Epidermal melanocyte (primary cell): ENCODE measurements around the gene MORN1.
A peak's percentile ranks its signal among the peaks of the same experiment; 100 is the strongest.
"Not testable (repeated sequence)": the region's sequence is repeated elsewhere in the genome, so short reads cannot be mapped to it uniquely, and the experiment has no call there.

Experiments used
- DNase-seq: peaks from one replicate; pipeline ENCODE4 v3.0.0; 2011; ENCODE audit warnings: low spot score; ENCODE audit not compliant: insufficient read length

Gene MORN1

DNA sequence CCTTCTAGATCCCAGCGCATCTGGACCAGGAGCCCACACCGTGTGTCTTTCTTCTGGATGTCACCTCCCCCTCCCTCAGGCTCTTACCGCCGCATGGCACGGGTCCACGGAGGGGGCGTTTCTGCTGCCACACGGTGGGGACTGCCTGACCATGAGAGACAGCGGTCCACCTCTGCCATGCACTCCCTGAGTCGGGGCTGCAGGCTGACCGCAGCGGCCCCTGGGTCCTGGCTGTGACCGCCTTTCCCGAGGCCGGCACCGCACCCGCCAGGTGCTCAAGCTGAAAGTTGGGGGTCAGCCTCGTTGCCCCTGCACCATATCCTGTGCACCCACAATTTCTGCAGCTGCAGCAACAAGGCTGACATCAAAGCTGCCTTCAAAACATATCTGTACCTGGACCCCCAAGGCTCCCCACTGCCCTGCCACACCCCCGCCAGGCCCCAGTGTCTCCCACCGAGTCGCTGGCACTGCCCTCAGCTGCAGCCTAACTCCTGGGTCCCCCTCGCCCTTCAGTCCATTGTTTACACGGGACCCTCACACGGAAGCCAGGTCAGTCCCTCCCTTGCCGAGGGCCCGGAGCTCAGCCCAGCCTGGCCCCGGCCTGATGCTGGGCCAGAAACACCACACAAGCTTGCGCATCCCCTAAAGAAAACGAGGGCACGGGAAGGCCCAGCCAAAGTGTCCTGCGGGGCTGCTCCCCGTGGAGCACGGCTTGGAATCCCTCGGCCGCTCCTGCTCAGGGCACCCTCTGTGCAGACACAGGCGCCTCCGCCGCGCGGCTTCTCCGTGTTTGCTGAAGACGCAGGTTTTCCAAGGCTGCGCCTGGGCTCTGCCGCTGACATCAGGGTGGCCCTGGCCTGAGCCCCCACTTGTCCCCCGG is 51.9 kb downstream of the MORN1 start:
- no peak for DNase-seq

DNA sequence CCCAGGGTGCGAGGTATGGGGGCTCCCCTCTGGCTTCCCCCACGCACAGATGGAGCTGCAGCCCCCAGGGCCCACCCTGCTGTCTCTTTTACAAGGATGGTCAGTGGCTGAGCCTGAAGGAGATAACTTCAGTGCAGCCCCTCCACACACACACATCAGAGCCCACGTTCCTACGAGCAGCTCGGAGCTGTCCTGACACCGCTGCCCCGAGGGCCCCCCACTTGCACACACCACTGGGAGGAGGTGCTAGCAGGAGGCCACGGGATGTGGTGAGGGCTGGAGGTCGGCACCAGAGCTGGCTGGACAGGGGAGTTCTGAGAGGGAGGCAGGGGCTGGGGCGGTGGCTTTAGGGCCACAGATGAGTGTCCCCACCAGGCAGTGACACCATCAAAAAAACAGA is 53.9 kb downstream of the MORN1 start:
- no peak for DNase-seq

- no peak for DNase-seq
These were observed 54.3 kb downstream of the MORN1 start for GRCh38 chr1:2337081-2337480.

DNA sequence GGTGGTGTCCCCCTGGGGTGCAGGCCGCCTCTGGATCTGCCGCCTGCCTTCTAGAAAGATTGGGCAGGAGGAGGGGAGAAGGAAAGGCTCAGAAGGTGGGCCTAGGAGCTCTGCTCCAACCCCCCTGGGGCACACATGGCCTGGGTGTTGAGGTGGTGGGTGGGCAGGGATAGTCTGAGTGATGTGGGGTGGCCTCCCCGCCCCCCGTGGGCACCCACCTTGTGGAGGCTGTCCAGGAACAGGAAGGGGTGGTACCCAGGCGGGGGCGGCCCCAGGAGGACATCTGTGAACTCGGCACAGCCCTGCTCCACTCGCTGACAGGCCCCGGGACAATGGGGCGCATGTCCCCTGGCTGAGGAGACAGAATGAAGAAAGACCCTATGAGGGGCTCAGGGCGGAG is 54.9 kb downstream of the MORN1 start:
- no peak for DNase-seq

GRCh38 chr1:2335721-2336455 is 55.5 kb downstream of the MORN1 start:
- no peak for DNase-seq

- no peak for DNase-seq
These were observed 56.3 kb downstream of the MORN1 start for GRCh38 chr1:2334883-2335534.

DNA sequence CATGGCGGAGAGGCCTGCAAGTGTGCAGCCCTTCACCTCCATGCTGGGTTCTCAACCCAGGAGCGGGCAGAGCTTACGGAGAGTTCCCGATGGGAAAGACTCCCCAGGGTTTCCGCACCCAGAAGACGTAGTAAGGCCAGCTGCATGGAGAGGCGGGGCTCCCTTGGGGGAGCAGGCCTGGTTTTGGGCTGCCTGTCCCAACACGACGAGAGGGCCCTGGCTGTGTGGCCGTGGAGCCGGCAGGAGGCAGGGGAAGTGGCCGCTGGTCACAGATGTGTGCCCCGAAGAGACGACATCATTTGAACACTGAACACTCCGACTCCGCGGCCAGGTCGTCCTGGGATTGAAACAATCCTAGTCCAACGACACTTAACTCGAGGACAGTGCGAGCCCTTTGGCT is 57.0 kb downstream of the MORN1 start:
- no peak for DNase-seq

DNA sequence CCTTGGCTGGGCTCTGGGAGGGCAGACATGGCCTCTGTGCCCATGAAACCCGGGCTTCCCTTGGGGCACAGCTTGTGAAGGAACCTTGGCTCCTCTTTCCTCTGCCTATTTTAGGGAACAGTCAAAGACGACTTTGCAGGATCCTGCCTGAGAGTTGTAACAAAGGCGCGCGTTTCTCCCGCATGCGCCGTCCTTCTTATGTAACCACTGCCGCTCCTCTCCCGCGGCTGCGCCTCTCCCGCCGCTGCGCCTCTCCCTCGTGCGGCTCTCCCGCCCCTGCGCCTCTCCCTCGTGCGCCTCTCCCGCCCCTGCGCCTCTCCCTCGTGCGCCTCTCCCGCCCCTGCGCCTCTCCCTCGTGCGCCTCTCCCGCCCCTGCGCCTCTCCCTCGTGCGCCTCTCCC is 59.8 kb downstream of the MORN1 start:
- not testable (repeated sequence) for DNase-seq

GRCh38 chr1:2331200-2331544 is 60.2 kb downstream of the MORN1 start:
- DNase-seq = no peak

- peak; percentile 61 for DNase-seq
These were observed 60.7 kb downstream of the MORN1 start for GRCh38 chr1:2330519-2331199.

- no peak for DNase-seq
These were observed 61.3 kb downstream of the MORN1 start for GRCh38 chr1:2330035-2330434.

DNA sequence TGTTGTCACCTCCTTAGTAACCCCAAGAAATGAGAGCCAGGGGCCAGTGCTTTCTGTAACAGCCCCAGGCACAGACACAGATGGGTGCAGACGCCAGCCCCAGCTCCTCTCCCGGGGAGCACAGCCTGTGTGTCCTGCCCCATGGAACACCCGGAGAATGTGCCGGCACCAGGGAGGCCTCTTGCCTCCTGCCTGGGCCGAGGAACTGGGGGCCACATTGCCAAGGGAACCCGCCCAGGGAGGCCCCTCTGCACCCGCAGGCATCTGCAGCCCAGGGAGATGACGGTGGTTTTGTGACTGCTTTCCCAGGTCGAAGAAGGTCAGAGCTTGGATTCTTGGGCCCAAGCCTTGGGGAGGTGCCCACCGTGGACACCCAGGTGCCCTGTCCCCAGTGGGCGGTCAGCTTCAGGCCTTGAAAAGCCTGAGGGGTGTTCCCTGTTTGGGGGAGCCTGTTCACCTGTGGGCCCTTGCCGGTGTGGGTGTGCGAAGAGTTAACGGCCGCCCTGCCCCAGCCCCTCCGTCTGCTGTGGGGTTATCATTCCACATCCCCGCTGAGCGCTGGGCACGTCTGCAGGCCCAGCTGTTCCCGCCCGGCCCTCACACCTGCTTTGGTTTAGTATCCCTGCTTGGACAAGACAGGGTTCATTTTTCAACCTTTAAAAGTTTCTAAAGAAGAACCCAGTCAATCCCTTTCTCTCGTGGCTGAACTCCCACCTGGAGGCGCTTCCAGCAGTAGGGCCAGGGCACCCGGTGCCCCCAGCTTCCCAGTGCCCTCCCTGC is 62.5 kb downstream of the MORN1 start:
- DNase-seq = no peak

- DNase-seq = no peak
These were observed 63.5 kb downstream of the MORN1 start for GRCh38 chr1:2327841-2328240.

- DNase-seq = not testable (repeated sequence)
These were observed 64.2 kb downstream of the MORN1 start for GRCh38 chr1:2327162-2327561.

DNA sequence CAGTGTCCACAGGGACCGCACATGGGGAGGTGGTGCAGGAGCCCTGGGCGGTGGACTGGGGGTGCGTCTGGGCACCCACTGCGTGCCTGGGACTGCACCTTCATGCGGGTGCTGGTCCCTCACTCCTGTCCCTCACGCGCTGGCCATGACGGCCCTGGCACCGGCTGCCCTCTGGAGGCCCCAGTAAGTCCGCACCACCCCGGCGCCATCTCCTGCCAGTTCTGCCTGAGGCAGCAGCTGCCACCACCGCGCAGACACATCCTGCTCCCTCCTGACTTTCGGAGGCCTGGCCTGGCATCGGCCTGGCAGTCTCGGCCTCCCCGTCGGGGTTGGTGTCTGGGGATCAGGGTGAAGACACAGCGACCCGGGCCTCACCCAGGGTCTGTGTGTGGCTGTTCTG is 64.8 kb downstream of the MORN1 start:
- no peak for DNase-seq

GRCh38 chr1:2324553-2325366 is 66.6 kb downstream of the MORN1 start:
- no peak for DNase-seq

DNA sequence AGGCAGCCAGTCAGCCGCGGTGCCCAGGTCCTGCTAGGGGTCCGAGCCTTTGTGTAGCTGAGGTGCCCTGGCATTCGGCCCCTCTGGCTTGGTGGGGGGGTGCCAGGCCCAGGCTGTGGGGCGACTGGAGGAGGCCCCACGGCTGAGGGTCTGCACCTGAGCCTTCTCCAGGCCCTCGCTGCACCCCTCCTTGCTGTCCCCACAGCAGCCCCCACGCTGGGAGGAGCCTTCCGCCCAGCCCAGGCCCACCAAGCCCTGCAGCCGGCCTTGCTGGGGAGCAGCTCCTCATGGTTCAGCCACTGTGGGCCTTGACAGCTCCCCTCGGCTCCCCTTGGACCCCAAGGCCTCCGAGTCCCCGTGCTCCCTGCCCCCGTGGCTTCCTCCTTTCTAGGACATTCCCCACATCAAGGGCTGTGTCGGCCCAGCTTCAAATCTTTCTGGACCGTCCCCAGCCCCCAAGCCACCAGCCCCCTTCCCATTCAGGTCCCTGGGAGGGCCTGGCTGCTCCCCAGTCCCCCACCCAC is 67.8 kb downstream of the MORN1 start:
- no peak for DNase-seq

- no peak for DNase-seq
These were observed 68.7 kb downstream of the MORN1 start for GRCh38 chr1:2322581-2323211.

- DNase-seq = peak; percentile 88
These were observed 69.2 kb downstream of the MORN1 start for GRCh38 chr1:2322065-2322571.
